SK-N-SH treated with all-trans-retinoic acid at 6 μM for 48 hours (cell line): ENCODE data around the gene MYH9.

Source experiments
- ATAC-seq: fragments of 200-7000 bp; cut with Tn5 transposase; 3 replicates; pipeline ENCODE4 v1.9.1; 2020; ENCODE audit warnings: mild to moderate bottlenecking, moderate library complexity
- CREB5 ChIP-seq: fragments of 250-450 bp; sonication (Bioruptor Pico); IDR thresholded peaks from 2 replicates; pipeline ENCODE4 v1.5.1; 2020; ENCODE audit warnings: low read depth, mild to moderate bottlenecking, moderate library complexity
- CSDC2 ChIP-seq: fragments of 250-450 bp; sonication (Bioruptor Pico); IDR thresholded peaks from 2 replicates; pipeline ENCODE4 v1.5.0; 2020; ENCODE audit warnings: mild to moderate bottlenecking, moderate library complexity
- CSRNP3 ChIP-seq: fragments of 250-450 bp; sonication (Bioruptor Pico); IDR thresholded peaks from 2 replicates; pipeline ENCODE4 v1.5.1; 2021; ENCODE audit warnings: mild to moderate bottlenecking, moderate library complexity
- ISL1 ChIP-seq: fragments of 250-450 bp; sonication (Bioruptor Pico); IDR thresholded peaks from 2 replicates; pipeline ENCODE4 v2.1.2; 2022; ENCODE audit warnings: mild to moderate bottlenecking, moderate library complexity
- OSR1 ChIP-seq: fragments of 250-450 bp; sonication (Bioruptor Pico); IDR thresholded peaks from 2 replicates; pipeline ENCODE4 v1.8.0; 2022; ENCODE audit warnings: moderate library complexity, mild to moderate bottlenecking, inconsistent platforms
- PATZ1 ChIP-seq: fragments of 250-450 bp; sonication (Bioruptor Pico); IDR thresholded peaks from 2 replicates; pipeline ENCODE4 v1.8.0; 2020; ENCODE audit warnings: mild to moderate bottlenecking, moderate library complexity, borderline replicate concordance
- RARB ChIP-seq: fragments of 250-450 bp; sonication (Bioruptor Pico); IDR thresholded peaks from 2 replicates; pipeline ENCODE4 v1.8.0; 2021; ENCODE audit warnings: mild to moderate bottlenecking, moderate library complexity
- SNAI2 ChIP-seq: fragments of 250-450 bp; sonication (Bioruptor Pico); IDR thresholded peaks from 2 replicates; pipeline ENCODE4 v1.5.0; 2020; ENCODE audit warnings: mild to moderate bottlenecking, moderate library complexity
- TCF4 ChIP-seq: fragments of 250-450 bp; sonication (Bioruptor Pico); IDR thresholded peaks from 2 replicates; pipeline ENCODE4 v1.8.0; 2021; ENCODE audit warnings: mild to moderate bottlenecking, moderate library complexity, borderline replicate concordance
- TOX ChIP-seq: fragments of 250-450 bp; sonication (Bioruptor Pico); IDR thresholded peaks from 2 replicates; pipeline ENCODE4 v1.8.0; 2021; ENCODE audit warnings: mild to moderate bottlenecking, moderate library complexity, borderline replicate concordance
- TSHZ2 ChIP-seq: fragments of 250-450 bp; sonication (Bioruptor Pico); IDR thresholded peaks from 2 replicates; pipeline ENCODE4 v1.5.0; 2020; ENCODE audit warnings: mild to moderate bottlenecking, moderate library complexity
- ZFP3 ChIP-seq: fragments of 250-450 bp; sonication (Bioruptor Pico); IDR thresholded peaks from 2 replicates; pipeline ENCODE4 v1.5.0; 2020; ENCODE audit warnings: mild to moderate bottlenecking, moderate library complexity
- ZFP30 ChIP-seq: fragments of 450-650 bp; formaldehyde crosslinking; IDR thresholded peaks from 2 replicates; pipeline ENCODE4 v1.5.0; 2022; ENCODE audit warnings: mild to moderate bottlenecking, moderate library complexity
- ZNF70 ChIP-seq: fragments of 450-650 bp; formaldehyde crosslinking; IDR thresholded peaks from 2 replicates; pipeline ENCODE4 v1.5.0; 2020; ENCODE audit warnings: mild to moderate bottlenecking, moderate library complexity

Gene MYH9

GRCh38 chr22:36323182-36323854 lies 64.4 kb downstream of the MYH9 start:
- TF ChIP-seq PATZ1, result no peak
- ATAC-seq, result no peak

GRCh38 chr22:36322602-36322915 lies 65.2 kb downstream of the MYH9 start:
- TF ChIP-seq SNAI2 (no peak), CSDC2 (no peak), RARB (CRISPR knock-in tag) (no peak), TSHZ2 (CRISPR knock-in tag) (no peak), ISL1 (CRISPR knock-in tag) (no peak), ZFP3 (no peak), CSRNP3 (CRISPR knock-in tag) (no peak), TOX (CRISPR knock-in tag) (no peak), CREB5 (CRISPR knock-in tag) (no peak), OSR1 (no peak), TCF4 (CRISPR knock-in tag) (no peak), ZNF70 (CRISPR knock-in tag) (no peak)
- ATAC-seq, result no peak

- ATAC-seq, result no peak
- no peak for TF ChIP-seq RARB (CRISPR knock-in tag)
- no peak for TF ChIP-seq ZFP30 (CRISPR knock-in tag)
- TF ChIP-seq TCF4 (CRISPR knock-in tag), result no peak
- no peak for TF ChIP-seq TSHZ2 (CRISPR knock-in tag)
- TF ChIP-seq TOX (CRISPR knock-in tag), result no peak
- no peak for TF ChIP-seq CSRNP3 (CRISPR knock-in tag)
Observed at GRCh38 chr22:36321797-36322601, 65.8 kb downstream of the MYH9 start.
